Sigmoid colon (tissue), 7 donors: ENCODE results near the gene ENG. TPM values are rescaled to one million over a fixed set of nuclear protein-coding genes. Genes with fewer than 3 reads are reported as not detected.

ENCODE experiments used
- DNase-seq: peaks from one replicate; pipeline ENCODE4 v3.0.0-alpha.2; 2019
- H3K27ac ChIP-seq, 4 donors: fragments of 200-600 bp; sonication (generic); one replicate each; pipeline ENCODE4 v1.5.1; 2016 to 2019; ENCODE audit warnings: mild to moderate bottlenecking in 1 of 4
- H3K27me3 ChIP-seq, 3 donors: fragments of 200-600 bp; sonication (generic); one replicate each; pipeline ENCODE4 v1.5.1; 2019; ENCODE audit warnings: mild to moderate bottlenecking in 1 of 3
- H3K36me3 ChIP-seq, 4 donors: fragments of 200-600 bp; sonication (generic); one replicate each; pipeline ENCODE4 v1.5.1; 2016 to 2019
- H3K4me1 ChIP-seq, 4 donors: fragments of 200-600 bp; sonication (generic); one replicate each; pipeline ENCODE4 v1.5.1; 2017 to 2019
- H3K4me3 ChIP-seq, 4 donors: fragments of 200-600 bp; sonication (generic); one replicate each; pipeline ENCODE4 v1.5.1; 2017 to 2019; ENCODE audit warnings: mild to moderate bottlenecking in 2 of 4, moderate library complexity in 1 of 4
- H3K9me3 ChIP-seq, 4 donors: fragments of 200-600 bp in 3 of 4; sonication (generic) in 3 of 4; one replicate each; pipeline versions ENCODE4 v1.5.1 to v1.6.1; 2013 to 2019
- EP300 ChIP-seq, 4 donors: sonication (generic); formaldehyde crosslinking; IDR thresholded peaks; one replicate each; pipeline ENCODE4 v1.6.1; 2017; ENCODE audit warnings: antibody characterized with exemption in 4 of 4
- POLR2A ChIP-seq, 2 donors: fragments of 450-650 bp; IDR thresholded peaks; one replicate each; pipeline ENCODE4 v1.6.1; 2016; ENCODE audit warnings: antibody characterized with exemption in 2 of 2, mild to moderate bottlenecking in 2 of 2, moderate library complexity in 2 of 2
- POLR2AphosphoS5 ChIP-seq, 4 donors: sonication (generic); formaldehyde crosslinking; IDR thresholded peaks; one replicate each; pipeline ENCODE4 v1.6.1; 2017; ENCODE audit warnings: antibody characterized with exemption in 4 of 4
- WGBS, 2 donors: extraction: QIAGEN DNeasy Blood & Tissue Kit; methylation state at CpG; one replicate each; pipeline ENCODE4 v1.1.7; 2013; 5-methylcytosine and 5-hydroxymethylcytosine counted together
- intact Hi-C: fragments of 100-400 bp; cut with DNase I; formaldehyde crosslinking; loops from one replicate; pipeline ENCODE4 v1.15.1; 2023
- polyA plus RNA-seq, 3 donors: library from polyadenylated mRNA; stranded (reverse); fragments of 200-250 nt; gene quantifications; one replicate each; pipeline ENCODE4 v1.2.3, GENCODE V29; 2013
- total RNA-seq, 4 donors: library from RNA; depleted of rRNA; stranded (reverse); fragments of >200 nt; gene quantifications; one replicate each; pipeline ENCODE4 v1.1.0, GENCODE V29; 2016
- TF ChIP-seq, protein P1 (sequence below), 4 experiments: fragments of 450-650 bp in 3 of 4; fragments of 200-600 bp in 1 of 4; IDR thresholded peaks; one replicate each; pipeline ENCODE4 v1.5.1; 2016 to 2019; ENCODE audit warnings: antibody characterized with exemption in 4 of 4, mild to moderate bottlenecking in 3 of 4, moderate library complexity in 2 of 4
- donor health status: healthy with polysubstance abuse.
- donor health status: Bipolar disorder and iron deficiency.
- donor health status: healthy.

ENG gene
- total and polyA plus RNA-seq, 7 donors: 5.4 to 50.4 (median 22.7) TPM

DNA sequence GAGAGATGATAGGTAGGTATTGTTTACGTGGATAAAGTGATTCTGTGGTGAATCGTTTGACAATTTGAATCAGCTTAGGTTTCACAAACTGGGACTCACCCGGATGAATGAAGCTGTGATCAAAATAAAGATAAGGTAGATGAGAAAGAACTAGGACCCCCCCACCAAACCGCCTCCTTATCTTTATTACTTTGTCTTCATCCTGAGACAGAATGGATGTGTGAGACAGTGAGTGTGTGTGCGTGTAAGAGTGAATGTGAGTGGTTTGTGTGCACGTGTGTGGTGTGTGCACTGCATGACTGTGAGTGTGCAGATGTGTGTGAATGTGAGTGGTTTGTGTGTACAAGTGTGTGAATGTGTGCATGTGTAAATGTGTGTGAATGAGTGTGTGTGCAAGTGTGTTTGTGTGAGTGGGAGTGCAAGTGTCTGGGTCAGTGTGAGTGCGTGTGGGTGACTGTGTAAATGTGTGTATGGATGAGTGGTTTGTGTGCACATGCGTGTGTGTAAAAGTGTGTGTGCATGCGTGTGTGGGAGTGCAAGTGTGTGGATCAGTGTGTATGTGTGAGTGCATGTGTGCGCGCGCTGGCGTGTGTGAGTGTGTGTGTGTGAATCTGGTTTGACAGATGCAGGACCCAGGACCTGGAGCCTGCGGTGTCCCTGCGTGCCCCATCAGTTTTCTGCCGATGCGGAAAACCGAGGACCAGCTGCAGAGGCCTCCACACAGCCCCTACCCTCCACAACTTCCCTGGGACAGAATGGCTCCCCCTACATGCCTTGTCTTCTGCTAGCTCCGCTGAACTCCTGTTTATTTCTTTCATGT is 11.4 kb upstream of the ENG start:
- Histone ChIP-seq H3K27me3 (no peaks in the 10 kb centered on the region), H3K4me1 (peaks cover 0 to 15% (median 12%) of the 10 kb centered on the region in 4 donors), H3K9me3 (no peaks in the 10 kb centered on the region), H3K27ac (no peak overlapping the region), H3K36me3 (peaks cover 0 to 25% (median 6%) of the 10 kb centered on the region in 4 donors), H3K4me3 (no peak overlapping the region)
- TF ChIP-seq POLR2AphosphoS5 (IDR thresholded peaks at IDR 0.05): no peak
- TF ChIP-seq POLR2A (IDR thresholded peaks at IDR 0.05): no peak
- TF ChIP-seq EP300 (IDR thresholded peaks at IDR 0.05): no peak
- TF ChIP-seq, protein P1, sequence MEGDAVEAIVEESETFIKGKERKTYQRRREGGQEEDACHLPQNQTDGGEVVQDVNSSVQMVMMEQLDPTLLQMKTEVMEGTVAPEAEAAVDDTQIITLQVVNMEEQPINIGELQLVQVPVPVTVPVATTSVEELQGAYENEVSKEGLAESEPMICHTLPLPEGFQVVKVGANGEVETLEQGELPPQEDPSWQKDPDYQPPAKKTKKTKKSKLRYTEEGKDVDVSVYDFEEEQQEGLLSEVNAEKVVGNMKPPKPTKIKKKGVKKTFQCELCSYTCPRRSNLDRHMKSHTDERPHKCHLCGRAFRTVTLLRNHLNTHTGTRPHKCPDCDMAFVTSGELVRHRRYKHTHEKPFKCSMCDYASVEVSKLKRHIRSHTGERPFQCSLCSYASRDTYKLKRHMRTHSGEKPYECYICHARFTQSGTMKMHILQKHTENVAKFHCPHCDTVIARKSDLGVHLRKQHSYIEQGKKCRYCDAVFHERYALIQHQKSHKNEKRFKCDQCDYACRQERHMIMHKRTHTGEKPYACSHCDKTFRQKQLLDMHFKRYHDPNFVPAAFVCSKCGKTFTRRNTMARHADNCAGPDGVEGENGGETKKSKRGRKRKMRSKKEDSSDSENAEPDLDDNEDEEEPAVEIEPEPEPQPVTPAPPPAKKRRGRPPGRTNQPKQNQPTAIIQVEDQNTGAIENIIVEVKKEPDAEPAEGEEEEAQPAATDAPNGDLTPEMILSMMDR (IDR thresholded peaks at IDR 0.05): no peak
- DNase-seq: no peak
- intact Hi-C loops: no loop called here
- 68% methylated on average over 19 of the region's 19 CpGs for WGBS, 2 donors

DNA sequence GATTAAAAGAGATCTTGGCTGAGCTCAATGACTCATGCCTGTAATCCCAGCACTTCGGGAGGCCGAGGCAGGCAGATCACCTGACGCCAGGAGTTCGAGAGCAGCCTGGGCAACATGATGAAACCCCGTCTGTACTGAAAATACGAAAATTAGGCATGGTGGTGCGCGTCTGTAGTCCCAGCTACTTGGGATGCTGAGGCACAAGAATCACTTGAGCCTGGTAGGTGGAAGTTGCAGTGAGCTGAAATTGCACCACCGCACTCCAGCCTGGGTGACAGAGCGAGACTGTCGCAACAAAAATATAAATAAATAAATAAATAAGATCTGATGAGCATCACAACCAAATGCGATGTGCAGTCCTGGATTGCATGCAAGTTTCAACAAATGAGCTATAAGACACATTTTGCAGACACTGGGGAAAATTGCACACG is 8.7 kb upstream of the ENG start:
- H3K9me3 ChIP-seq: no peaks in the 10 kb centered on the region
- no peak for DNase-seq
- 81 to 88% methylated on average over 13 of the region's 13 CpGs for WGBS, 2 donors
- H3K27me3 ChIP-seq: no peaks in the 10 kb centered on the region
- peaks cover 0 to 21% (median 12%) of the 10 kb centered on the region in 4 donors for H3K4me1 ChIP-seq
- intact Hi-C loops: no loop called here
- no peak overlapping the region for H3K4me3 ChIP-seq
- H3K36me3 ChIP-seq: peaks cover 0 to 12% (median under 1%) of the 10 kb centered on the region in 4 donors
- H3K27ac ChIP-seq: peak overlapping the region in 3 of 4 donors; percentile 31 to 57 (median 52)
- no peak for TF ChIP-seq POLR2AphosphoS5 (IDR thresholded peaks at IDR 0.05)
- TF ChIP-seq EP300 (IDR thresholded peaks at IDR 0.05): no peak
- no peak for TF ChIP-seq POLR2A (IDR thresholded peaks at IDR 0.05)
- TF ChIP-seq, protein P1 (IDR thresholded peaks at IDR 0.05): no peak

DNA sequence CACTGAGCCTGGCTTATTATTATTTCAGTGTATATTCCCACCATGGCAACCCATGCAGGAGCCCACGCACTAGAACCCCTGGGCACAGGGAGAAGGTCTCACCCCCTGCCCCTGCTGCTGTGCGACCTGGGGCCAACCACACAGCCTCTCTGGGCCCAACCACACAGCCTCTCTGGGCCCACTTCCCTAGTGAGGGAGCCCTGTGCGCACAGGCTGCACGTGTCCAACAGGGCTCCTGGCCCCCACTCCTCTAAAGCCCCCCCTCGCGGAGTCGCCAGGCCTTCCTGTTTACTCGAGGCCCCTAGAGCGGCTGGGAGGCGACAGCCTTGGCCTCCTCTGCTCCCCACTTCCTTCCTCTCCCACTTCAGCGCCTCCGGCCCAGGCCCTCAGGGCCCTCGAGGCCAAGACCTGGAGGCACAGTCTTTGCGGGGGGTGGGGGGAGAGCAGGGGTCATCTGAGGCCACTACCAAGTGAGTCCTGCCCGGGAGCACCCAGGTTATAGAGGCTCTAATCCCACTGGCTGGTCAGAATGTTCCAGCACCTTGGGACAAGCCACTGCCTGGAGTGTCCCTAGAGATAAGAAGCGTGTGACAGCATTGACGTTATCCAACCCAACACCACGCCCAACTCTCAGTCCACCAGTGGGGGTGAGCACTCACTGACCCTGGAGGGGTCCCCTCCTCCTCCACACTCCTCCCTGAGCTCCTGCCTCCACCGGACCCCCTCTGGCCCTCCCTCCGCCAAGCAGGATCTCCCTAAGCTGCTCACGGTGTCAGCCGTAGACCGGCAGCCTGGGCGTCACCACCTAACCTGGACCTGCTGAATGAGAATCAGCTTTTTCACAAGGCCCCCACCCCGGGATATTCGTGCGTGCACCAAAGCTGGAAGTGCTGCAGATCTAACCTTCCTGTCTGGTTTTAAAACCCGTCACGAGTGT is 7.9 kb upstream of the ENG start:
- no peak overlapping the region for H3K4me3 ChIP-seq
- H3K36me3 ChIP-seq: peaks cover 0 to 3% (median 0%) of the 10 kb centered on the region in 4 donors
- H3K9me3 ChIP-seq: no peaks in the 10 kb centered on the region
- TF ChIP-seq POLR2AphosphoS5 (IDR thresholded peaks at IDR 0.05): peak in 1 of 4 donors; percentile 15
- TF ChIP-seq EP300 (IDR thresholded peaks at IDR 0.05): no peak
- TF ChIP-seq POLR2A (IDR thresholded peaks at IDR 0.05): no peak
- H3K27ac ChIP-seq: peak overlapping the region; percentile 31 to 57 (median 54)
- no peaks in the 10 kb centered on the region for H3K27me3 ChIP-seq
- intact Hi-C loops: no loop called here
- DNase-seq: peak; percentile 87
- WGBS, 2 donors: 38 to 61% methylated on average over 29 of the region's 29 CpGs
- H3K4me1 ChIP-seq: peaks cover 0 to 28% (median 18%) of the 10 kb centered on the region in 4 donors

DNA sequence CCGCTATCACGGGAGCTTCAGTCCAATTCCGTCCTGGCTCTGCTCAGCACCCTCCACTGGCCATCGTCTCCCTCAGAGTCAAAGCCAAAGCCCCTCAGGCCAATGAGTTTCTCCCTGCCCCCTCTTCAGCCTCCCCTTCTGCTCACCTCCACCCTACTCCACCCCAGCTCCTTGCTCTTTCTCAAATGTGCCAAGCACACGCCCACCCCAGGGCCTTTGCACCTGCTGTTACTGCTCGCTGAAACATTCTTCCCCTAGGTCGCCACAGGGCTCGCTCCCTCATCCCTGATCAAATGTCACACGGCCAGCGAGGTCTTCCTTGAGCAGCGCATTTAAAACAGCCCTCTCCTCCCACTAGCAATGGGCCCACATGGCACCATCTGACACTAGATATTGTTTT is 6.3 kb upstream of the ENG start:
- no peak for DNase-seq
- peak overlapping the region in 1 of 4 donors; percentile 27 for H3K27ac ChIP-seq
- no peak overlapping the region for H3K4me3 ChIP-seq
- no peaks in the 10 kb centered on the region for H3K36me3 ChIP-seq
- H3K4me1 ChIP-seq: peaks cover 0 to 28% (median 18%) of the 10 kb centered on the region in 4 donors
- H3K9me3 ChIP-seq: no peaks in the 10 kb centered on the region
- H3K27me3 ChIP-seq: no peaks in the 10 kb centered on the region
- TF ChIP-seq, protein P1 (IDR thresholded peaks at IDR 0.05): no peak
- no peak for TF ChIP-seq EP300 (IDR thresholded peaks at IDR 0.05)
- TF ChIP-seq POLR2A (IDR thresholded peaks at IDR 0.05): no peak
- TF ChIP-seq POLR2AphosphoS5 (IDR thresholded peaks at IDR 0.05): no peak
- intact Hi-C loops: no loop called here
- 91 to 94% methylated on average over 11 of the region's 11 CpGs for WGBS, 2 donors
